Choroid plexus epithelial cell (primary cell): ENCODE measurements around the gene RAMACL.
A peak's percentile ranks its signal among the peaks of the same experiment; 100 is the strongest.

Experiments
- DNase-seq: peaks from one replicate; pipeline ENCODE4 v3.0.0-alpha.2; 2010; ENCODE audit warnings: low read depth
- H3K4me3 ChIP-seq: 2 replicates; pipeline ENCODE4 v1.5.1; 2011; ENCODE audit warnings: low read depth, mild to moderate bottlenecking, control low read depth, low read length, moderate library complexity
- TF ChIP-seq, protein P1 (sequence below): conservative IDR thresholded peaks from 2 replicates; pipeline ENCODE4 v1.5.1; 2011; ENCODE audit warnings: low read depth, mild to moderate bottlenecking, control low read depth, inconsistent platforms, low read length, moderate library complexity

Gene RAMACL

GRCh38 chr6:166627875-166628801, 41.7 kb upstream of the RAMACL start:
- H3K4me3 ChIP-seq, result peak overlapping the region; percentile 65
- TF ChIP-seq, protein P1, sequence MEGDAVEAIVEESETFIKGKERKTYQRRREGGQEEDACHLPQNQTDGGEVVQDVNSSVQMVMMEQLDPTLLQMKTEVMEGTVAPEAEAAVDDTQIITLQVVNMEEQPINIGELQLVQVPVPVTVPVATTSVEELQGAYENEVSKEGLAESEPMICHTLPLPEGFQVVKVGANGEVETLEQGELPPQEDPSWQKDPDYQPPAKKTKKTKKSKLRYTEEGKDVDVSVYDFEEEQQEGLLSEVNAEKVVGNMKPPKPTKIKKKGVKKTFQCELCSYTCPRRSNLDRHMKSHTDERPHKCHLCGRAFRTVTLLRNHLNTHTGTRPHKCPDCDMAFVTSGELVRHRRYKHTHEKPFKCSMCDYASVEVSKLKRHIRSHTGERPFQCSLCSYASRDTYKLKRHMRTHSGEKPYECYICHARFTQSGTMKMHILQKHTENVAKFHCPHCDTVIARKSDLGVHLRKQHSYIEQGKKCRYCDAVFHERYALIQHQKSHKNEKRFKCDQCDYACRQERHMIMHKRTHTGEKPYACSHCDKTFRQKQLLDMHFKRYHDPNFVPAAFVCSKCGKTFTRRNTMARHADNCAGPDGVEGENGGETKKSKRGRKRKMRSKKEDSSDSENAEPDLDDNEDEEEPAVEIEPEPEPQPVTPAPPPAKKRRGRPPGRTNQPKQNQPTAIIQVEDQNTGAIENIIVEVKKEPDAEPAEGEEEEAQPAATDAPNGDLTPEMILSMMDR, result no peak
- peak; percentile 69 for DNase-seq

GRCh38 chr6:166627033-166627874, 40.8 kb upstream of the RAMACL start, which contains the start of gene RPS6KA2:
RPS6KA2 (minus strand) TSS chr6:166627251; CDS start chr6:166627019, 232 bp downstream.
- DNase-seq, result peak; percentile 100
- TF ChIP-seq, protein P1, result peak; percentile 18
- H3K4me3 ChIP-seq, result peak within 1 kb of the TSS; percentile 82

GRCh38 chr6:166626177-166627032, 39.9 kb upstream of the RAMACL start:
- peak overlapping the region; percentile 82 for H3K4me3 ChIP-seq
- DNase-seq, result peak; percentile 68
- TF ChIP-seq, protein P1, result no peak

DNA sequence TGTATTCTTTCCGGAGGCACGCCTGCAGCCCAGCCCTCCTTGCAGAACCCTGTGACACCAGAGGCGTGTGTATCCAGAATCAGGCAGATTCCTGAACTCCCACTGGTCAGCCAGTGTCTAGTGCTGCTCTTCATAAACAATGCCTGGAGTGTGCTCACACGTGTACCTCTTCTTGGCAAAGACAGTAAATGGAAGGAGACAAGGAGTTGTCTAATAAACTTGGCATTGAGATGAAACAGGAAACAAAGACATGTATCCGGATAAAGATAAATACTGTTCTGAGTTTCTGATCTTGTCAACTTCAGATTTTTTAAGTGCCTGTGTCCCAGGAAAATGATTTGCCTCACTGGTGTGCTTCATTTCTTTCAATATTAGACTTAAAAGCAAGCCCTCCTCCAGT, 38.9 kb upstream of the RAMACL start:
- peak overlapping the region; percentile 82 for H3K4me3 ChIP-seq
- DNase-seq, result peak; percentile 95
- TF ChIP-seq, protein P1, result no peak

GRCh38 chr6:166624275-166624674, 37.8 kb upstream of the RAMACL start:
- peak; percentile 98 for DNase-seq
- H3K4me3 ChIP-seq, result no peak overlapping the region
- TF ChIP-seq, protein P1, result no peak

DNA sequence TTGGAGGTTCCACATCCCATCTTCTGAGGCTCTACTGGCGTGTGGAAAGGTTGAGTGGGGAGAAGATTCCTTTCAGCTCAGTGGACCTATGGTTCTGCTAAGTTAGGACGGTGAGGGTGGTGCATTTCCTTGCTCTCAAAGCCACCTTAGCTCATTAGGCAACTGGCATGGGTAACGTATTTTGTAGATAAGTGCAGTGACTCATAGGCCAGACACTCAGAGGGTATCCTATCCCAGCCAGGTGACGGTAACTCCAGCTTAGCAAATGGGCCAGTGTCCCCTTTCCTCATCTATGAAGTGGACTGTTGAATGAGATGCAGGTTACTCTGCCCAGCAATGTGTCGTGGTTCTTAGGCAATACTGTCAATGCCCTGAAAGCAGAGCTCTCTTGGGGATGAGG, 36.8 kb upstream of the RAMACL start:
- no peak overlapping the region for H3K4me3 ChIP-seq
- DNase-seq, result peak; percentile 53
- TF ChIP-seq, protein P1, result no peak
